CD4-positive, alpha-beta memory T cell (primary cell): ENCODE measurements around the gene PNMA8C. TPM values are rescaled to one million over a fixed set of nuclear protein-coding genes. Genes with fewer than 3 reads are reported as not detected.
A peak's percentile ranks its signal among the peaks of the same experiment; 100 is the strongest.
"Not testable (repeated sequence)": the region's sequence is repeated elsewhere in the genome, so short reads cannot be mapped to it uniquely, and the experiment has no call there.

ENCODE experiments used
- CTCF ChIA-PET: fragments of 350-600 bp; sonication (Branson Sonifier 250); formaldehyde crosslinking; loops from one replicate; lab custom pipeline; 2021; ENCODE audit warnings: inconsistent platforms; ENCODE audit not compliant: partially characterized antibody; lab: Charles Lee
- POLR2A ChIA-PET: fragments of 350-600 bp; sonication (Branson Sonifier 250); formaldehyde crosslinking; loops from one replicate; lab custom pipeline; 2021; ENCODE audit not compliant: partially characterized antibody; lab: Charles Lee
- DNase-seq, 5 donors: peaks; one replicate each; pipeline versions ENCODE4 v3.0.0 to v3.0.0-alpha.2; 2020 to 2022; ENCODE audit warnings: mixed read lengths in 1 of 5
- H3K27ac ChIP-seq: one replicate; pipeline ENCODE4 v1.7.0; 2013; ENCODE audit warnings: low read depth, low read length
- H3K27me3 ChIP-seq: 2 replicates; pipeline ENCODE4 v1.7.0; 2013; ENCODE audit warnings: mild to moderate bottlenecking, low read length, moderate library complexity; ENCODE audit not compliant: insufficient read depth
- H3K36me3 ChIP-seq: 2 replicates; pipeline ENCODE4 v1.7.0; 2013; ENCODE audit warnings: mild to moderate bottlenecking, low read length, moderate library complexity; ENCODE audit not compliant: insufficient read depth
- H3K4me1 ChIP-seq: 2 replicates; pipeline ENCODE4 v1.7.0; 2013; ENCODE audit warnings: mild to moderate bottlenecking, low read length, moderate library complexity; ENCODE audit not compliant: insufficient read depth
- H3K4me3 ChIP-seq, 2 donors: one replicate each; pipeline ENCODE4 v1.7.0; 2013; ENCODE audit warnings: low read length in 2 of 2, mild to moderate bottlenecking in 1 of 2
- H3K9me3 ChIP-seq, 2 donors: one replicate each; pipeline ENCODE4 v1.7.0; 2013; ENCODE audit warnings: low read length in 2 of 2, control low read depth in 1 of 2; ENCODE audit not compliant: control insufficient read depth in 1 of 2
- H3K27ac Mint-ChIP-seq, 7 donors: one replicate each; pipeline ENCODE4 v1.8.0; 2020 to 2021; ENCODE audit warnings: mixed read lengths in 7 of 7, mild to moderate bottlenecking in 6 of 7, inconsistent platforms in 3 of 7, moderate library complexity in 3 of 7
- H3K27me3 Mint-ChIP-seq, 2 donors: one replicate each; pipeline ENCODE4 v1.8.0; 2020 to 2021; ENCODE audit warnings: mixed read lengths in 2 of 2
- H3K36me3 Mint-ChIP-seq, 2 donors: one replicate each; pipeline ENCODE4 v1.8.0; 2020 to 2021; ENCODE audit warnings: mixed read lengths in 2 of 2, inconsistent platforms in 1 of 2, mild to moderate bottlenecking in 1 of 2
- H3K4me1 Mint-ChIP-seq, 4 donors: one replicate each; pipeline ENCODE4 v1.8.0; 2020 to 2021; ENCODE audit warnings: mixed read lengths in 4 of 4, mild to moderate bottlenecking in 1 of 4
- H3K4me3 Mint-ChIP-seq, 8 donors: one replicate each; pipeline ENCODE4 v1.8.0; 2020 to 2021; ENCODE audit warnings: mixed read lengths in 8 of 8, mild to moderate bottlenecking in 7 of 8, moderate library complexity in 6 of 8, inconsistent platforms in 3 of 8
- H3K9me3 Mint-ChIP-seq, 8 donors: one replicate each; pipeline ENCODE4 v1.8.0; 2020 to 2021; ENCODE audit warnings: mixed read lengths in 8 of 8, mild to moderate bottlenecking in 5 of 8, inconsistent platforms in 3 of 8, moderate library complexity in 1 of 8
- intact Hi-C: fragments of 100-400 bp; cut with micrococcal nuclease; formaldehyde crosslinking; loops from one replicate; pipeline ENCODE4 v1.15.1; 2023
- polyA plus RNA-seq, 2 donors: library from polyadenylated mRNA; unstranded; fragments of 300-500 nt; fragmentation: Illumina TruSeq; gene quantifications; one replicate each; pipeline ENCODE4 v1.2.3, GENCODE V29; 2021
- total RNA-seq, 2 experiments: library from RNA; stranded (reverse); gene quantifications; one replicate each; pipeline ENCODE4 v1.2.3, GENCODE V29; 2021

PNMA8C gene
- total and polyA plus RNA-seq, 4 experiments from 2014 or later = not detected

- intact Hi-C loops = no loop called here
- no peak overlapping the region for H3K27ac ChIP-seq
- Mint-ChIP-seq H3K4me1 (peaks cover 7 to 14% (median 10%) of the 10 kb centered on the region in 4 donors), H3K4me3 (no peak overlapping the region), H3K9me3 (no peaks in the 10 kb centered on the region), H3K27me3 (no peaks in the 10 kb centered on the region), H3K36me3 (peaks cover 41 to 49% of the 10 kb centered on the region in 2 donors), H3K27ac (peak overlapping the region in 2 of 7 donors; percentile 59 to 60)
- DNase-seq = no peak
- H3K9me3 ChIP-seq = no peaks in the 10 kb centered on the region
- H3K36me3 ChIP-seq = peaks cover 29% of the 10 kb centered on the region
- H3K4me1 ChIP-seq = peaks cover 6% of the 10 kb centered on the region
- no peak overlapping the region for H3K4me3 ChIP-seq
- CTCF ChIA-PET = interaction anchor here (1.5 kb wide), 1 partner anchor 8 kb away, joined by 5 read pairs; no protein-coding TSS in a partner anchor
- POLR2A ChIA-PET = no interaction called here
- no peaks in the 10 kb centered on the region for H3K27me3 ChIP-seq
Observed at GRCh38 chr19:46376241-46377153, 52.2 kb downstream of the PNMA8C start.

GRCh38 chr19:46375476-46376067, 53.2 kb downstream of the PNMA8C start:
- H3K9me3 Mint-ChIP-seq, H3K4me3 Mint-ChIP-seq, H3K4me3 ChIP-seq, H3K27ac ChIP-seq, CTCF ChIA-PET, intact Hi-C loops, POLR2A ChIA-PET, DNase-seq, H3K27me3 Mint-ChIP-seq, H3K27me3 ChIP-seq, H3K9me3 ChIP-seq: not testable (repeated sequence)
- H3K27ac Mint-ChIP-seq = peak overlapping the region in 1 of 7 donors; percentile 65
- peaks cover 34 to 43% of the 10 kb centered on the region in 2 donors for H3K36me3 Mint-ChIP-seq
- peaks cover 13% of the 10 kb centered on the region for H3K4me1 ChIP-seq
- peaks cover 29% of the 10 kb centered on the region for H3K36me3 ChIP-seq
- peaks cover 12 to 21% (median 14%) of the 10 kb centered on the region in 4 donors for H3K4me1 Mint-ChIP-seq

Other genes with a start within 250 kb of the PNMA8C start
- gene IGFL1, start 199.2 kb downstream of the PNMA8C start, total RNA-seq = not detected
- not detected for gene IGFL1, start 199.2 kb downstream of the PNMA8C start, polyA plus RNA-seq
- not detected for gene HIF3A, start 131.9 kb downstream of the PNMA8C start, total RNA-seq
- gene HIF3A, start 131.9 kb downstream of the PNMA8C start, polyA plus RNA-seq = not detected
- gene PPP5C, start 81.8 kb downstream of the PNMA8C start, total RNA-seq = 10 to 100 TPM; 36.9 to 38.5 TPM
- 10 to 100 TPM; 16.3 to 30.8 TPM for gene PPP5C, start 81.8 kb downstream of the PNMA8C start, polyA plus RNA-seq
- not detected for gene CCDC8, start 15.4 kb downstream of the PNMA8C start, total RNA-seq
- not detected for gene CCDC8, start 15.4 kb downstream of the PNMA8C start, polyA plus RNA-seq
- gene PNMA8A, start 42.6 kb upstream of the PNMA8C start, total RNA-seq = under 1 TPM in 1 of 2 experiments, not detected in 1; 0.26 TPM
- under 1 TPM in 1 of 2 donors, not detected in 1; 0.13 TPM for gene PNMA8A, start 42.6 kb upstream of the PNMA8C start, polyA plus RNA-seq
- gene PNMA8B, start 66.9 kb upstream of the PNMA8C start, total RNA-seq = 1 to 10 TPM; 1.2 TPM
- gene PNMA8B, start 66.9 kb upstream of the PNMA8C start, polyA plus RNA-seq = under 1 TPM; 0.24 to 0.34 TPM
- gene CALM3, start 172.4 kb upstream of the PNMA8C start, total RNA-seq = 100 to 1,000 TPM; 206 to 212 TPM
- 100 to 1,000 TPM; 169 to 176 TPM for gene CALM3, start 172.4 kb upstream of the PNMA8C start, polyA plus RNA-seq
- gene PTGIR, start 196.2 kb upstream of the PNMA8C start, total RNA-seq = 1 to 10 TPM; 1.0 to 1.9 TPM
- under 1 TPM; 0.11 to 0.75 TPM for gene PTGIR, start 196.2 kb upstream of the PNMA8C start, polyA plus RNA-seq
- gene GNG8, start 207.3 kb upstream of the PNMA8C start, total RNA-seq = not detected
- gene GNG8, start 207.3 kb upstream of the PNMA8C start, polyA plus RNA-seq = not detected
- gene DACT3, start 232.2 kb upstream of the PNMA8C start, total RNA-seq = not detected
- not detected for gene DACT3, start 232.2 kb upstream of the PNMA8C start, polyA plus RNA-seq